ENCODE data around the gene DNMBP.
A peak's percentile ranks its signal among the peaks of the same experiment; 100 is the strongest.

The DNMBP gene

DNA sequence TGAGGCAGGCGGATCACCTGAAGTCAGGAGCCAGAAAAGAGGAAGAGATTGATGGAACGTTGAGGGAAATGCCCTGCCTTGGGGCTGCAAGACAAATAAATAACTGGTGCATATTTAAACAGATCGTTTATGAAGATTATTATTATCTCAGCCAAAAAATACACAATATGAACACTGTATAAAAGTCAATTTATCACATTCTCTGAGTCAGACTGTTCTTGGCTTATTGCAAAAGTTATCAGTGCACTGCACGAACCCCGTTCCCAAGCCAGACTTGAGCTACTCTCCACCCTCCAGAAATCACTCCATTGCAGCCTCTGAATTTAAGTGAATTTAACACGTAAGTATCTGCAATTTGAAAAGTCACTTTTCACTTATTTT is 1.6 kb downstream of the DNMBP start:
- Mint-ChIP-seq H3K9me3 (no peaks in the 10 kb centered on the region), H3K4me3 (peak overlapping the region; percentile 84), H3K27me3 (ENCODE audit: low read depth) (peaks cover 49% of the 10 kb centered on the region), H3K36me3 (ENCODE audit: low read depth) (no peaks in the 10 kb centered on the region), H3K4me1 (ENCODE audit: low read depth) (peaks cover 28% of the 10 kb centered on the region), H3K27ac (no peak overlapping the region)
- DNase-seq (ENCODE audit: low spot score), result no peak

DNA sequence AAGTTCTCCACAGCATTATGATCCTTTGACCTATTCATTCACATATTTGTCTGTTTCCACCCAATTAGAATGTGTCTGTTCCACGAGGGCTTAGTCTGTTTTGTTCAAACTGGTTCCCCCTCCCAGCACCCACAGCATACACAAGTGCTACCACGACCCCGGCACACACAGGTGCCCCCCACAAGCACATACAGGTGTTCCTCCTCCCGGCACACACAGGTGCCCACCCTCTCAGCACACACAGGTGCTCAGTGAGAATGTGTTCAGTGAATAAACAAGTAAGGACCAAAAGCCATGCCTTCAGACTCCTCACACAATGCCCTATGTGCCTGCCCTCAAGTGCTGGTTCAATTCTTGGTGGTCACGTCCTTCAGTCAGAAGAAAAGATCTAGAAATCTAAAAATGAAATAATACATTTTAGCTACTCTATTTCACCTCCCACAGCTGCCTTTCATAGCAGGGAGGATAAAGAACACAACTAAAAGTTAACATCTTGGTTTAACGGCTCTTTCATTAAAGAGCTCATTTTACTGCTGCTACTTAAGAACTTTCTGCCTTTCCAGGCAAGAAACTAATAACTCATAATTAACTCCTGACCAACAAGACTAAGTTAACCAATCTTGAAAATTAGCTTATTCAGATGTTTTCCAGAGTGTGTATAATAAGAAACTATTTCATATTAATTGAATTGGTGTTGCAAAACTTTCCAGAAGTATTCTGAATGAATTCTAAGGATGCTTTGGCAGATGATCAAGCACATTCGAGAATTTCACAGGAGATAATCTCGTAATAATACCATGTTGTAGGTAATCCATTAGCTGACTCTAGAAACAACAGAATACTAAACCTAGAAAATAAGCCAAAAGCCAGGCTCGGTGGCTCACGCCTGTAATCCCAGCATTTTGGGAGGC is 2.3 kb downstream of the DNMBP start:
- Mint-ChIP-seq H3K36me3 (ENCODE audit: low read depth) (no peaks in the 10 kb centered on the region), H3K27ac (no peak overlapping the region), H3K4me3 (peak overlapping the region; percentile 65), H3K9me3 (no peaks in the 10 kb centered on the region), H3K27me3 (ENCODE audit: low read depth) (peaks cover 45% of the 10 kb centered on the region), H3K4me1 (ENCODE audit: low read depth) (peaks cover 28% of the 10 kb centered on the region)
- no peak for DNase-seq (ENCODE audit: low spot score)

DNA sequence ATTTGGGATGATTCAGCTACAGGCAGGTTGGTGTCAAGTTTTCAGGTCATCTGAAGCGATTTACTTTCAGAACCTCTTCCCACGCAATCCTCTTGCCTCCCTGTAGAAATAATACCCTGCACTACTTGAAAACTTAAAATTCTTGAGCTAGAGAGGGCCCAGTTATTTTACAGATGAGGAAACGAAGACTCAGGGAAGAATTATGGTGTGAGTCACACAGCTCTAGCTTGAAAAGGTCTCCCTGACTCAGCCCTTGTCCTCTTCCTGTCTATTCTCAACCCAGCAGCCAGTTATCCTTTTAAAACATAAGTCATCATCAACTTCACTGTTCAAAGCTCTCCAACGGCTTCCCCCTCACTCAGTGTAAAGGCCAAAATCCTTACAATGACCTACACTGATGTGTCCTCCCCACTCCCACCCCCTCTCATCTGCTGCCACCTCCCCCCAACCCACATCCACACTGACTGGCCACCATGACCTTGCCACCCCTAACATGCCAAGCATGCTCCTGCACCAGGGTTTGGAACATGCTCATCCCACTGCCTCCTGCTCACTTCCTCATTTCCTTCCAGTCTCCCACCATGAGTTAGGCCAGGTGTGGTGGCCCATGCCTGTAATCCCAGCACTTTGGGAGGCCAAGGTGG is 3.4 kb downstream of the DNMBP start:
- Mint-ChIP-seq H3K27me3 (ENCODE audit: low read depth) (peaks cover 41% of the 10 kb centered on the region), H3K27ac (no peak overlapping the region), H3K4me3 (no peak overlapping the region), H3K4me1 (ENCODE audit: low read depth) (peaks cover 28% of the 10 kb centered on the region), H3K9me3 (no peaks in the 10 kb centered on the region), H3K36me3 (ENCODE audit: low read depth) (no peaks in the 10 kb centered on the region)
- DNase-seq (ENCODE audit: low spot score), result peak; percentile 13

DNA sequence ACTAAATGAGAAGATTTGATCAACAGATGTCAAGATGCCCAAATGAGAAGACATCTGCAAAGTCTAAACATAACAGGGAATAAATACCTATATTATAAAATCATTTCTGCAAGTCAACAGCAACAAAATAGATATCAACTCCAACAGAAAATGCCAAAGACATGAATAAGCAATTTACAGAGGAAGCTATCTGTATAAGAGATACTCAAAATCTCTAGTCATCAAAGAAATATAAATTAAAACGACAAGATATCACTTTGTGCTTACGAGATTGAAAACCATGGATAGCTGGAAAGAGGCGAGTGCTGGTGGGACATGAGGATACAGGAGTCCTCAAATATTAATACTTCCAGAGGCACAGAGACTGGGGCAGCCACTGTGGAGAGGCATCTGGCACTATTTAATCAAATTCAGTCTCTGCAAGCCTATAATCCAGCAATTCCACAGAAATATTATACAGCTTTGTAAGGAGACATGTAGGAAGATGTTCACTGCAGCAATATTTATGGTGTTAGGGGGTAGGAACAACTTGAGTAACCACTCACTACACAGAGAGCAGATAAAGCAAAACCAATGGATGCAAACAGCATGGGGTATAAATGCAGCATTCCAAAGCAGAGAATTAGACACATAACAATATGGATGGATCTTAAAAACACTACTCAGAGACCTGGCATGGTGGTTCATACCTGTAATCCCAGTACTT is 4.8 kb downstream of the DNMBP start:
- Mint-ChIP-seq H3K4me1 (ENCODE audit: low read depth) (peaks cover 20% of the 10 kb centered on the region), H3K36me3 (ENCODE audit: low read depth) (no peaks in the 10 kb centered on the region), H3K27me3 (ENCODE audit: low read depth) (peaks cover 28% of the 10 kb centered on the region), H3K27ac (no peak overlapping the region), H3K9me3 (no peaks in the 10 kb centered on the region), H3K4me3 (no peak overlapping the region)
- DNase-seq (ENCODE audit: low spot score), result no peak

DNA sequence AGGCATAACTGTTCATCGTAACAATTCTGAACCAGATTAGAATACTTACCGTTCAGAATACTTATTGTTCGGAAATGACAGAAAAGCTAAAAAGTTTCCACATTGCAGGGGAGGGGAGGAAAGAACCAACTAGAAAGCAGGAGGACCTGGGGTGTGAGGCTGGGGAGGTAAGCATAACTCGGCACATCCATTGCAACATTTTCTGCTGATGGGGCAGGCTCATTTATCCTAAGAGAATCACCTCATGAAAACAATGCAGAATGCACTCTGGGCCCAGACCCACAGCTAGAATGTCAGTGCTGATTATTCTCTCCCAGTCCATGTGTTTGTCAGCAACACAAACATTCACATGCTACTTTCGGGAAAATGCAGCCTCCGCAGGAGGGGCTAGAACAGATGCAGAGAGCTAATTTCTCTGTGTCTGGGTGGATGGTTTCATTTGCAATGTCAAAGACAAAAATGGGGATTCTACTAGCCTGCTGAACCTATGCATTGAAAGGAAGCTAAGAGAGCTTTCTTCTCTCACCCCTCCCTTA is 9.6 kb downstream of the DNMBP start:
- Mint-ChIP-seq H3K36me3 (ENCODE audit: low read depth) (no peaks in the 10 kb centered on the region), H3K4me1 (ENCODE audit: low read depth) (peaks cover 4% of the 10 kb centered on the region), H3K9me3 (no peaks in the 10 kb centered on the region), H3K4me3 (no peak overlapping the region), H3K27ac (no peak overlapping the region), H3K27me3 (ENCODE audit: low read depth) (peaks cover 3% of the 10 kb centered on the region)
- DNase-seq (ENCODE audit: low spot score), result no peak

DNA sequence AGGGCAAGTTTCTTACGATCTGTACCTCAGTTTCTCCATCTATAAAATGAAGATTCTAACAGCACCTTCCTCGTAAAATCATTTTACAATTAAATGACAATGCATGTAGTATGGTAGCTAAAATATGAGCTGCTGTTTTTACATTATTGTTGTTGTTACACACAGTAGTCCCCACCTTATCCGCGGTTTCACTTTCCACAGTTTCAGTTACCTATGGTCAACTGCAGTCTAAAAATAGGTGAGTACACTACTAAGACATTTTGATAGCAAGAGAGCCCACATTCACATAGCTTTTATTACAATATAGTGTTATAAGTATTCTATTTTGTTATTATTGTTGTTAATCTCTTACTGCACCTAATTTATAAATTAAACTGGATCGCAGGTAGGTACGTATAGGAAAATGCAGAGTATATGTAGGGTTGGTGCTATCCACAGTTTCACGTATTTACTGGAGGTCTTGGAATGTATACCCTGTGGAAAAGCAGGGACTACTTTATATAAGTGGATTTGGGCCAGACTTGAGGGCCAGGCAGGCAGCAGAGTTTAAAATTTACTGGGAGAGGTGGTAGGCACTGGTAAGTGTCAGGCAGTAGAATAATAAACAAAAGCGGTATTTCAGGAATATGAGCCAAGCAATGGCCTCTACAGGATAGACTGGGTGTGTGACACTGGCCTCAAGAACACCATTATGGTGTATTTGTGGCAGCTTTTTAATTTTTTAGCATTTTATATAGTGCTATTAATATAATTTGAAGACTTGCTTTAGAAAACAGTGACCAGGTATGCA is 10.2 kb downstream of the DNMBP start:
- Mint-ChIP-seq H3K9me3 (no peaks in the 10 kb centered on the region), H3K27ac (no peak overlapping the region), H3K4me3 (no peak overlapping the region), H3K4me1 (ENCODE audit: low read depth) (peaks cover 8% of the 10 kb centered on the region), H3K36me3 (ENCODE audit: low read depth) (no peaks in the 10 kb centered on the region), H3K27me3 (ENCODE audit: low read depth) (peaks cover 3% of the 10 kb centered on the region)
- no peak for DNase-seq (ENCODE audit: low spot score)

DNA sequence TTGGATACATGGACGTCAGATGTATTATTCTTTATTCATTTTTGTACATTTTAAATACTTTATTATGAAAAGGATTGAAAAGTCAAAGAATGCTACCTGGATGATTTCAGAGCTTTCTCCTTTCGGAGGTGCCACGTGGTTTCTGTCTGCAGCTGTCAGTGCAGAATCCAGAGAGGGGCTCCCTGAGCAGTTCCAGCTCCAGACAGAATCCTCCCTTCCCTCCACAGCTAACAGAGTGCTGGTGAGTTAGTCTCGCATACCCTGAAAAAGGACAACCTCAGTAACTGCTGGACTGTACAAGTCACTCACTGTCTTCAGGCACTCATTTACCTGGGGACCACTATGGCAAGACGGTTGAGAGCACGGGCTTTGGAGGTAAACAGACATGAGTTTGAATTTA is 10.9 kb downstream of the DNMBP start:
- Mint-ChIP-seq H3K36me3 (ENCODE audit: low read depth) (no peaks in the 10 kb centered on the region), H3K4me1 (ENCODE audit: low read depth) (peaks cover 14% of the 10 kb centered on the region), H3K9me3 (no peaks in the 10 kb centered on the region), H3K27me3 (ENCODE audit: low read depth) (peaks cover 3% of the 10 kb centered on the region), H3K4me3 (no peak overlapping the region), H3K27ac (no peak overlapping the region)
- no peak for DNase-seq (ENCODE audit: low spot score)

DNA sequence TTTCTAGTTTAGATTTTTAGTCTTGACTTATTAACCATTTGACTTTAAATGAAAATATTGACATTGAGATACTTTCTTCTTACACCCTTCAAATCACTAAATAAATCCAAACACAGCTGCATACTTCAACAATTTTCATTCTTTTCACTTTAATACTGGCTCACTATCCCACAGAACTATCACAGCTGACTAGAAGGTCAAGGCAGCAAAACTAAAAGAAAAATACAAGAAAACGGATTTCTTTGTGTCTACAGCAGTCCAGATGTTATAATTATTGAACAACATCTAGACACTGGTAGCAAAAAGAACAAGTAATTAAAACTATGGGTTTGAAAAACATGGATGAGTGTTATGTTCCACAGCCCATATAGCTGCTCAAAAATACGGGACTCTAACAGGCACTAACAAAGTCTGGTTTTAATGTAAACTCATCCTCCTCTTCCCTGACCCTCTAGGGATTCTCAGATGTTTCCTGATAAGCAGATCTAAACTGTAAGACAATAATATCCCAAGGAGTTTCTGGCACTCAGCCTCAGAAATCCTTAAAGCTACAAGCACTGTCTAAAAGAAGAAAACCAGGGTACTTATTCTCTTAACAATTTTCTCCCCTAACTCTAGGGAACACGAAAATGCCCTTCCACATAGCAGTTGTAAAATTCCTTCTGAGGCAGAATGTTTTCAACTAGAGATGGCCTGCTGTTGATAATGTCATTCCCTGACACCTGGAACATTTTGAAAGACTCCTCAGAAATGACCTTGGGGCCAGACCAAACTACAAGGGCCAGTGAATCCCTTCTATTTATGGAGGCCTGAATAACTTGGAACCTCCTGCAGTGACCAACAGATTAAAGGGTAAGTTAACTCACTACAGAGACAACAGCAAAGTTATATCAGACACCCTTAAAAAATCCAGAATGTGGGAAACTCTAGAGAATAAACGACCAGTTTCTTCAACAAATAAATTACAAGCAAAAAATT is 12.8 kb downstream of the DNMBP start:
- H3K27ac Mint-ChIP-seq, result no peak overlapping the region
- peaks cover 3% of the 10 kb centered on the region for H3K27me3 Mint-ChIP-seq (ENCODE audit: low read depth)
- H3K9me3 Mint-ChIP-seq, result no peaks in the 10 kb centered on the region
- peaks cover 16% of the 10 kb centered on the region for H3K4me1 Mint-ChIP-seq (ENCODE audit: low read depth)
- H3K4me3 Mint-ChIP-seq, result no peak overlapping the region
- no peak for DNase-seq (ENCODE audit: low spot score)
- no peaks in the 10 kb centered on the region for H3K36me3 Mint-ChIP-seq (ENCODE audit: low read depth)

DNA sequence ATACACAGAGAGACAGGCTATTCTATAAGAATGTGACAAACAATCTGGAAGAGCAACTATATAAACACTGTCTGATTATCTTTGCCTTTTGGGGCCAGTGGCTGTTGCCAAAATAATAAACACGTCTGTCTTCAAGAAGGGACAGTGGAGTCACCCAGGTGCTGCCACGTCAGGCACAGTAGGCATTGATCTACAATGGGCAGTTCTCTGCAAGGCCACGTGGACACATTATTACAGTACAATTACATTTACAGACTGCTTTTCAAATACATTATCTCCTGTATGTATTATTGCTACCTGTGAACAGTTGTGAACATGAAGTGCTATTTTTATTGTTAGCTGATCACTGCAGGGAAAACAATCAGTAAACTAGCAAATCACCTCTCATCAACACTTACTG is 14.0 kb downstream of the DNMBP start:
- H3K4me1 Mint-ChIP-seq (ENCODE audit: low read depth), result peaks cover 16% of the 10 kb centered on the region
- no peak overlapping the region for H3K4me3 Mint-ChIP-seq
- H3K27me3 Mint-ChIP-seq (ENCODE audit: low read depth), result peaks cover 3% of the 10 kb centered on the region
- H3K27ac Mint-ChIP-seq, result no peak overlapping the region
- H3K36me3 Mint-ChIP-seq (ENCODE audit: low read depth), result no peaks in the 10 kb centered on the region
- H3K9me3 Mint-ChIP-seq, result no peaks in the 10 kb centered on the region
- DNase-seq (ENCODE audit: low spot score), result no peak

DNA sequence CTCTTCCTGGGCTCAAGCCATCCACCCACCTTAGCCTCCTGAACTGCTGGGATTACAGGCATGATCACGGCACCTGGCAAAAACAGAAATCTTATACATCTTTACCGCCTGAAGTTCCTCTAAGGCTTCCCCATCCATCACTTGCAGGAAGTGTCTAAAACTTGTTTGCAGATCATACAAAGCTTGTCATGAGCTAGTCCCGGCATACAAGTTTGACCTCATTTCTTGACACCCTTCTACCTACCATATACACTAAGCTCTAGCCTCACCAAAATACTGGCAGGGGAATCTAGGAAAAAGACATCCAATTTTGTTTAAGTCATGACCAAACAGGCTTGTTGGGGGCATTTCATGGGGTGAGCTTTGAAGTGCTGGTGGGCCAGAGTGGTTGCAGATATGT is 14.5 kb downstream of the DNMBP start:
- H3K4me3 Mint-ChIP-seq, result no peak overlapping the region
- H3K27me3 Mint-ChIP-seq (ENCODE audit: low read depth), result peaks cover 3% of the 10 kb centered on the region
- no peak overlapping the region for H3K27ac Mint-ChIP-seq
- no peak for DNase-seq (ENCODE audit: low spot score)
- H3K9me3 Mint-ChIP-seq, result no peaks in the 10 kb centered on the region
- peaks cover 16% of the 10 kb centered on the region for H3K4me1 Mint-ChIP-seq (ENCODE audit: low read depth)
- H3K36me3 Mint-ChIP-seq (ENCODE audit: low read depth), result no peaks in the 10 kb centered on the region

DNA sequence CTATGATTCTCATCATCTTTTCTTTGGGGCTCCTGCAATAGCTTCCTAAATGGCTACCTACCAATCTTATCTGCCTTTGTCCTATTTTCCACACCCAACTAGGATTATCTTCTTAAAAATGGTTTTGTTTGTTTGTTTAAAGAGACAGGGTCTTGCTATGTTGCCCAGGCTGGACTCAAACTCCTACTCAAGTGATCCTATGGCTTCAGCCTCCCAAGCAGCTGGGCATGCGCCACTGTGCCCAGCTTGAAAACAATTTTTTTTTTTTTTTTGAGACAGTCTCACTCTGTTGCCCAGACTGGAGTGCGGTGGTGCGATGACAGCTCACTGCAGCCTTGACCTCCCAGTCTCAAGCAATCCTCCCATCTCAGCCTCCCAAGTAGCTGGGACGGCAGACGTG is 14.9 kb downstream of the DNMBP start:
- peaks cover 16% of the 10 kb centered on the region for H3K4me1 Mint-ChIP-seq (ENCODE audit: low read depth)

DNA sequence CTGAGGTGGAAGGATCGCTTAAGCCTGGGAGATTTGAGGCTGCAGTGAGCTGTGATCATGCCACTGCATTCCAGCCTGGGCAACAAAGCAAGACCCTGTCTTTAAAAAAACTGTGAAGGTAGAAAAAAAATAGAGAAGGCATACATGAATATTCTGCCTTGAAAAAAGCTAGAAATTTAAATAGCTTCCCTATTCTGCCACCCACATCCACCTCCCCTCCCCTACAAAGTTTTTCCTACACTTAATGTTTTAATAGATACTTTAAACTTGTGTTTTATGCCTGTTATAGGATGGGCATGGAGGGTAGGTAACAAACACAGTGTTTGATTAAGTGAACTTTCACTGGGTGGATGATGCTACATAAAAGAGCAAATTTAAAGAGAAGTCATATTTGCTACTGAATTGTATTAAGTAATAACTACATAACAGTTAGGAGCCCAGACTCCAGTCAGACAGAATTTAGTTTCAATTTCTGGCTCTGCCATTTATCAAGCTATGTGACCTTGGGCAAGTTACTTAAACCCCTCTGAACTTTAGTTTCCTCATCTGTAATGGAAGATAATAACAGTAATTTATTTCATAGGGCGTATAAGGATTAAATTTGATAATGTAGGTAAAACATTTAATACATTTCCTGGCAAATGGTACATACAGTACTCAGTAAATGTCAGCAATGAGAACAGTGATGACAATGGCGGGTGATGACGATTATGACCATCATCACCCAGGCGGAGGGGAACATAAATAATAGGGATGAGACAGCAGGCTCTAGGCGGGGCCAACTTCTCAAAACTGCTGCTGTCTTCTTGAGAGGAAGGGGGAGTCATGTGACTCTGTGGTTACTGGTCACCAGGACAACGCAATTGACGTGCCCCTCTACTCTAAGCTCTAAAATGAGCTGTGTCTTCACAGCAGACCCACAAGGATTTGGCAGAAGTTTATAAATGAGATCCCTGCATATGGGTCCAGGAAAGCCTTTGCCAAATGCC is 15.8 kb downstream of the DNMBP start:
- Mint-ChIP-seq H3K4me1 (ENCODE audit: low read depth) (peaks cover 15% of the 10 kb centered on the region), H3K27me3 (ENCODE audit: low read depth) (peaks cover 3% of the 10 kb centered on the region), H3K36me3 (ENCODE audit: low read depth) (no peaks in the 10 kb centered on the region), H3K9me3 (no peaks in the 10 kb centered on the region), H3K4me3 (peak overlapping the region; percentile 42), H3K27ac (peak overlapping the region; percentile 74)
- DNase-seq (ENCODE audit: low spot score), result peak; percentile 26

More for the DNA sequence above, 14.9 kb downstream of the DNMBP start:
- DNase-seq (ENCODE audit: low spot score), result no peak
- no peaks in the 10 kb centered on the region for H3K36me3 Mint-ChIP-seq (ENCODE audit: low read depth)
- peaks cover 3% of the 10 kb centered on the region for H3K27me3 Mint-ChIP-seq (ENCODE audit: low read depth)
- H3K4me3 Mint-ChIP-seq, result no peak overlapping the region
- no peak overlapping the region for H3K27ac Mint-ChIP-seq
- no peaks in the 10 kb centered on the region for H3K9me3 Mint-ChIP-seq
